Measurements from ENCODE around the gene CYP2W1.
A peak's percentile ranks its signal among the peaks of the same experiment; 100 is the strongest.

Gene CYP2W1

GRCh38 chr7:952548-953441 lies 30.2 kb upstream of the CYP2W1 start:
- TF ChIP-seq CTCF (conservative IDR thresholded peaks at IDR 0.05; ENCODE audit: low read depth, low read length), result no peak
- H3K4me3 ChIP-seq (ENCODE audit: low read depth, low read length), result no peak overlapping the region
- DNase-seq (ENCODE audit: low read depth), result no peak

GRCh38 chr7:953547-954327 lies 29.2 kb upstream of the CYP2W1 start:
- no peak for TF ChIP-seq CTCF (conservative IDR thresholded peaks at IDR 0.05; ENCODE audit: low read depth, low read length)

DNA sequence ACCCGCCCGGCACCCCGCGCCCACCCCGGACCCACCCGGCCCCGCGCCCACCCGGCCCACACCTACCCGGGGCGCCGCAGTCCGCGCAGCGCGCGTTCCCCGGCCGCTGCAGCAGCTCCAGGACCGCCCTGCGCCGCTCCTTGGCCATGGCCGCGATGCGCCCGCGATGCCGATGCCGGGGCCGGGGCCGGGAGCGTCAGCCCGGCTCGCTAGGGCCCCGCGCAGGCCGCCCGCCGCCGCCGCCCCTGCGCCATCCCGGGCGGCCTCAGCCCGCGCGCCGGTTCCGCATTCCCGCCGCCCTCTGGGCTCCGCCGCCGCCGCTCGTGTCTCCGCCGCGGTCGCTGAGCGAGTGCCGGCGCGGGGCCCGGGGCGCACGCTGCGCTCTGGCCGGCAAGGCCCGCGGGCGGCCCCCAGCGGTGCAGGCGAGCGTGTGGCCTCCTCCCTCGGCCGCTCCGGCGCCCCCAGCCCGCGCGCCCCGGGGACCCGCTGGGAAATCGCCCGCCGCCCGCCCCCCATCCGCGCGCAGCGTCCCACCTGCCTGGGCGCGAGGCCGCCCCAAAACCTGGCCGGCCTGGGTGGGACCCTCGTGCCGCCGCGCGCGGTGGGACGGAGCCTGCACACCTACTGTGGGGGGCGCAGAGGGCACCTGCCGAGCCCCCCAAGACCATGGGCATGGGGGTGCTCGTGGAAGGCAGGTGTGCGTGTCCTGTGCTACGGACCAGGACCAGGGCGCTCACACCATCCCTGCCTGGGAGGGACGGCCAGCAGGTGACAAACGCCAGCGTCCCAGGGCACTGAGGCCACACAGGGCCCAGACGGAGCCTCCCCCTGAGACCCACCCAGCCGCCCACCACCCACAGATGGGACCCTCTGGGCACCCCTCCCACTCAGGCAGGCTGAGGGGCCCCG lies 28.4 kb upstream of the CYP2W1 start, which contains the start of gene ADAP1:
TSS of gene ADAP1 (minus strand) at position 351 of the 909 bp plus-strand sequence. CDS start at position 148, 203 bp downstream.
- TF ChIP-seq CTCF (conservative IDR thresholded peaks at IDR 0.05; ENCODE audit: low read depth, low read length), result no peak
- DNase-seq (ENCODE audit: low read depth), result peak; percentile 37
- H3K4me3 ChIP-seq (ENCODE audit: low read depth, low read length), result peak within 1 kb of the TSS; percentile 14

More at GRCh38 chr7:953547-954327, 29.2 kb upstream of the CYP2W1 start:
- peak overlapping the region; percentile 14 for H3K4me3 ChIP-seq (ENCODE audit: low read depth, low read length)
- DNase-seq (ENCODE audit: low read depth), result no peak

DNA sequence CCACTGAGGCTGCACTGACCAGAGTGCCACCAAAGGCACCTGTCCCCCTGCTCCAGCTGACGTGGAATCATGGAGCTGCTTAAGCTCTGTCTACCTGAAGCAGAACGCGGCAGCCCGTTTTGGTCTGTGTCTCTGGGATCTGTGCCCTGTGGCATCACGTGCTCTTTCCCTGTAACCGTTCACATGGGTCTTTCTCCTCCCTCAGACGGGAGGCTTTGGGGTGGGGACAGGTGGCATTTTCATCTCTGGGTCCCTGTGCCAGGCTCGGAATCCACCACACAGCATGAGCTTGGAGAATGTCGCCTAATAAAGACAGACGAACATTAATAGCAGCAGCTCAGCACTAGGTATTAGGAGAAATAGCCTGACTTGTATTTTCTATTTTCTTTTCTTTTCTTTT lies 26.9 kb upstream of the CYP2W1 start:
- no peak overlapping the region for H3K4me3 ChIP-seq (ENCODE audit: low read depth, low read length)
- DNase-seq (ENCODE audit: low read depth), result no peak
- TF ChIP-seq CTCF (conservative IDR thresholded peaks at IDR 0.05; ENCODE audit: low read depth, low read length), result no peak

DNA sequence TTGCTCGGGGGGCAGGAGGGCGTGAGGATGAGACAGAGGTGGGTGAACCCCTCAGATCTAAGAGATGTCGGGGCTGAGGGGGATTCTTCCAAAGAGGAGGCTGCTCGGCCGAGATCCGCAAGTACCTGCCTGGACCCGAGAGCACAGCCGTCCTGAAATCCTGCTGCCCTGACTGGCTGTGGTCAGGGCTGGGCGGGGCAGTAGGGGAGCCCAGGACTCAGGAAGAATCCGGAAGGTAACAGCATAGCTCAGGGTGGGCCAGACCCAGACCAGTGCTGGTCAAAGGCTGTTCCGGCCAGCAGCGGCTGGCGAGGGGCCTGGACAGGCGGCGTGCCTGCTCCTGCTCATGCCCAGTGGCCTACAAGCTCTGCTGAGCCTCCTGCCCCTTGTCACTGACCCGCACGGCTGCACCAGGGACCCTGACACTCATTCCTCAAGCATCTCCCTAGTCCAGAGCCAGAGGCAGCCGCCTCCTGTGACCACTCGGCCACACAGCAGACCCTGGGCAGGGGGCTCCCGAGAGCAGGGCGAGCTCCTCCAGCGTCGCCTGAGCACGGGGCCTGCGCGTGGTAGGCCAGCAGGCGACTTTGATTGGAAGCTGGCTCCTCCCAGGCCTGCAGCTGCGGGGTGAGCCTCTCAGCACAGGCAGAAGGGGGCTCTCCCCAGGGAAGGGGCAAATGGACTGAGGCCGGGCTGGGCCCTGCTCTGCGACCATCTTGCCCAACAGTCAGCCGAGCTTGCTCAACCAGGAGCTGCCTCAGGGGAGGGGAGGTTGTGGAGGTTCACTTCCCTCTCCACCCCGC lies 25.4 kb upstream of the CYP2W1 start:
- DNase-seq (ENCODE audit: low read depth), result no peak
- no peak for TF ChIP-seq CTCF (conservative IDR thresholded peaks at IDR 0.05; ENCODE audit: low read depth, low read length)
- H3K4me3 ChIP-seq (ENCODE audit: low read depth, low read length), result no peak overlapping the region
